H9 (cell line): ENCODE measurements around the gene KRR1. TPM values are rescaled to one million over a fixed set of nuclear protein-coding genes. Genes with fewer than 3 reads are reported as not detected.

Experiments
- DNase-seq: peaks from one replicate; pipeline ENCODE4 v3.0.0-alpha.2; 2017
- H2AFZ ChIP-seq: one replicate; pipeline ENCODE4 v1.6.1; 2013; ENCODE audit warnings: mild to moderate bottlenecking, low read length, control low read depth, moderate library complexity
- H2AK5ac ChIP-seq: 2 replicates; pipeline ENCODE4 v1.6.1; 2013; ENCODE audit warnings: low read length, control low read depth, mixed read lengths; ENCODE audit not compliant: insufficient read length
- H2BK120ac ChIP-seq: one replicate; pipeline ENCODE4 v1.6.1; 2013; ENCODE audit warnings: low read depth, mild to moderate bottlenecking, low read length, control low read depth, inconsistent platforms; ENCODE audit not compliant: poor library complexity, severe bottlenecking
- H2BK12ac ChIP-seq: 2 replicates; pipeline ENCODE4 v1.6.1; 2013; ENCODE audit warnings: low read length, control low read depth, mixed read lengths, low read depth; ENCODE audit not compliant: insufficient read length
- H2BK15ac ChIP-seq: 2 replicates; pipeline ENCODE4 v1.6.1; 2013; ENCODE audit warnings: low read depth, low read length, control low read depth
- H2BK20ac ChIP-seq: one replicate; pipeline ENCODE4 v1.6.1; 2013; ENCODE audit warnings: low read depth, mild to moderate bottlenecking, low read length, control low read depth, inconsistent platforms; ENCODE audit not compliant: poor library complexity, severe bottlenecking
- H2BK5ac ChIP-seq: 2 replicates; pipeline ENCODE4 v1.6.1; 2013; ENCODE audit warnings: low read length, control low read depth, mixed read lengths; ENCODE audit not compliant: insufficient read length
- H3K14ac ChIP-seq: 2 replicates; pipeline ENCODE4 v1.6.1; 2013; ENCODE audit warnings: low read length, control low read depth; ENCODE audit not compliant: insufficient read depth
- H3K18ac ChIP-seq: 2 replicates; pipeline ENCODE4 v1.6.1; 2013; ENCODE audit warnings: low read depth, mild to moderate bottlenecking, mixed read lengths, low read length, control low read depth; ENCODE audit not compliant: insufficient read length
- H3K23ac ChIP-seq: 2 replicates; pipeline ENCODE4 v1.6.1; 2013; ENCODE audit warnings: low read length, control low read depth, mixed read lengths, low read depth; ENCODE audit not compliant: insufficient read length
- H3K23me2 ChIP-seq: 2 replicates; pipeline ENCODE4 v1.6.1; 2013; ENCODE audit warnings: low read depth, mild to moderate bottlenecking, mixed read lengths, low read length, control low read depth; ENCODE audit not compliant: insufficient read length, poor library complexity, severe bottlenecking
- H3K27ac ChIP-seq: 2 replicates; pipeline ENCODE4 v1.5.1; 2013; ENCODE audit warnings: low read length, control low read depth, mixed read lengths, low read depth; ENCODE audit not compliant: insufficient read length
- H3K27me3 ChIP-seq: 2 replicates; pipeline ENCODE4 v1.6.1; 2013; ENCODE audit warnings: low read length, control low read depth, inconsistent platforms; ENCODE audit not compliant: insufficient read depth
- H3K4ac ChIP-seq: 2 replicates; pipeline ENCODE4 v1.6.1; 2013; ENCODE audit warnings: low read depth, mild to moderate bottlenecking, control low read depth, inconsistent platforms, low read length, moderate library complexity
- H3K4me1 ChIP-seq: 2 replicates; pipeline ENCODE4 v1.6.1; 2013; ENCODE audit warnings: low read length, control low read depth, inconsistent platforms; ENCODE audit not compliant: insufficient read depth
- H3K4me2 ChIP-seq: 2 replicates; pipeline ENCODE4 v1.6.1; 2013; ENCODE audit warnings: low read length, control low read depth, mixed read lengths; ENCODE audit not compliant: insufficient read length, insufficient read depth
- H3K56ac ChIP-seq: 2 replicates; pipeline ENCODE4 v1.6.1; 2013; ENCODE audit warnings: low read depth, mild to moderate bottlenecking, mixed read lengths, low read length, control low read depth; ENCODE audit not compliant: insufficient read length
- H3K79me1 ChIP-seq: 2 replicates; pipeline ENCODE4 v1.6.1; 2013; ENCODE audit warnings: low read depth, mild to moderate bottlenecking, moderate library complexity, low read length, control low read depth, inconsistent platforms; ENCODE audit not compliant: insufficient read depth, poor library complexity, severe bottlenecking
- H3K79me2 ChIP-seq: 2 replicates; pipeline ENCODE4 v1.6.1; 2013; ENCODE audit warnings: low read length, control low read depth, inconsistent platforms; ENCODE audit not compliant: insufficient read depth
- H3K9ac ChIP-seq: 2 replicates; pipeline ENCODE4 v1.6.1; 2013; ENCODE audit warnings: low read length, control low read depth, mixed read lengths; ENCODE audit not compliant: insufficient read length; ENCODE audit errors: extremely low read depth
- H3K9me3 ChIP-seq: one replicate; pipeline ENCODE4 v1.6.1; 2013; ENCODE audit warnings: low read depth, low read length, inconsistent platforms; ENCODE audit not compliant: control insufficient read depth
- H3T11ph ChIP-seq: one replicate; pipeline ENCODE4 v1.6.1; 2013; ENCODE audit warnings: mild to moderate bottlenecking, low read length, control low read depth, inconsistent platforms
- H4K20me1 ChIP-seq: one replicate; pipeline ENCODE4 v1.6.1; 2013; ENCODE audit not compliant: control insufficient read depth, insufficient read length, insufficient read depth
- H4K5ac ChIP-seq: 2 replicates; pipeline ENCODE4 v1.6.1; 2013; ENCODE audit warnings: low read depth, mild to moderate bottlenecking, mixed read lengths, low read length, control low read depth; ENCODE audit not compliant: insufficient read length
- H4K8ac ChIP-seq: replicated peaks from 2 replicates; pipeline ENCODE4 v1.6.1; 2013; ENCODE audit warnings: low read length, control low read depth, mixed read lengths, low read depth; ENCODE audit not compliant: insufficient read length
- H4K91ac ChIP-seq: 2 replicates; pipeline ENCODE4 v1.6.1; 2013; ENCODE audit warnings: low read depth, mild to moderate bottlenecking, moderate library complexity, mixed read lengths, low read length, control low read depth; ENCODE audit not compliant: insufficient read length
- H3K27ac Mint-ChIP-seq, 3 experiments: 2 replicates in 2 of 3; 3 replicates in 1 of 3; pipeline ENCODE4 v1.8.0; 2020 to 2021; ENCODE audit warnings: mixed read lengths in 3 of 3, mild to moderate bottlenecking in 1 of 3, moderate library complexity in 1 of 3
- H3K27me3 Mint-ChIP-seq: 2 replicates; pipeline ENCODE4 v1.8.0; 2021; ENCODE audit warnings: low read depth, mild to moderate bottlenecking, moderate library complexity, mixed read lengths
- H3K36me3 Mint-ChIP-seq, 3 experiments: 2 replicates in 2 of 3; 3 replicates in 1 of 3; pipeline ENCODE4 v1.8.0; 2020 to 2021; ENCODE audit warnings: low read depth in 3 of 3, mixed read lengths in 3 of 3; ENCODE audit not compliant: insufficient read depth in 1 of 3
- H3K4me1 Mint-ChIP-seq, 2 experiments: 2 replicates each; pipeline ENCODE4 v1.8.0; 2020; ENCODE audit warnings: mixed read lengths in 2 of 2
- H3K4me3 Mint-ChIP-seq, 2 experiments: 2 replicates in 1 of 2; 3 replicates in 1 of 2; pipeline ENCODE4 v1.8.0; 2020 to 2021; ENCODE audit warnings: mild to moderate bottlenecking in 2 of 2, mixed read lengths in 2 of 2, moderate library complexity in 1 of 2
- H3K9me3 Mint-ChIP-seq, 2 experiments: 2 replicates in 1 of 2; 3 replicates in 1 of 2; pipeline ENCODE4 v1.8.0; 2020; ENCODE audit warnings: mild to moderate bottlenecking in 2 of 2, mixed read lengths in 2 of 2, moderate library complexity in 1 of 2
- WGBS: extraction: QIAGEN DNeasy Blood & Tissue Kit; methylation state at CpG from one replicate; pipeline ENCODE4 v1.1.7; 2013; ENCODE audit warnings: missing lambda C conversion rate, low lambda C conversion rate, mixed read lengths; ENCODE audit not compliant: insufficient read length; ENCODE audit errors: extremely low coverage; 5-methylcytosine and 5-hydroxymethylcytosine counted together
- total RNA-seq: library from RNA; stranded (reverse); gene quantifications from 2 replicates; pipeline ENCODE4 v1.2.1, GENCODE V29; 2021
- TF ChIP-seq, protein P1 (sequence below): fragments of 200-600 bp; sonication (generic); conservative IDR thresholded peaks from 3 replicates; pipeline ENCODE4 v1.8.0; 2021; ENCODE audit warnings: antibody characterized with exemption, mild to moderate bottlenecking

Gene KRR1
- total RNA-seq, 1 experiment from 2014 or later: 88.9 TPM

DNA sequence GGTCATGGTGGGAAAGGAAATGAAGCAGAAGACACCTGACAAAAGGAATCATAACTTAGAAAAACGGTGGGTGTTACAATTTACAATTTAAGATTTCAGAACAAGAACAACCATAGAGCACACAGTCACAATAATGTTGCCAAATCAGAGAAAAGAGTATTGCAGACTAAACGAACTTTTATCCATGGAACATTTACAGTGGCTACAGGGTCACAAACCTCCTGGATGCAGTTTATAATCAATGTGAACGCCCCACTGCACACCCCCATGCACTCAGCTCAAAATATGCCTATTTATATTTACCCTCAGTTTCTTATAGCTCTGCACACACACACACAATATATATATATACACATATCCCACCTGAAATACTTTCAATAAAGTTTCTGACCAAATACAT, 8.0 kb downstream of the KRR1 start:
- TF ChIP-seq, protein P1, sequence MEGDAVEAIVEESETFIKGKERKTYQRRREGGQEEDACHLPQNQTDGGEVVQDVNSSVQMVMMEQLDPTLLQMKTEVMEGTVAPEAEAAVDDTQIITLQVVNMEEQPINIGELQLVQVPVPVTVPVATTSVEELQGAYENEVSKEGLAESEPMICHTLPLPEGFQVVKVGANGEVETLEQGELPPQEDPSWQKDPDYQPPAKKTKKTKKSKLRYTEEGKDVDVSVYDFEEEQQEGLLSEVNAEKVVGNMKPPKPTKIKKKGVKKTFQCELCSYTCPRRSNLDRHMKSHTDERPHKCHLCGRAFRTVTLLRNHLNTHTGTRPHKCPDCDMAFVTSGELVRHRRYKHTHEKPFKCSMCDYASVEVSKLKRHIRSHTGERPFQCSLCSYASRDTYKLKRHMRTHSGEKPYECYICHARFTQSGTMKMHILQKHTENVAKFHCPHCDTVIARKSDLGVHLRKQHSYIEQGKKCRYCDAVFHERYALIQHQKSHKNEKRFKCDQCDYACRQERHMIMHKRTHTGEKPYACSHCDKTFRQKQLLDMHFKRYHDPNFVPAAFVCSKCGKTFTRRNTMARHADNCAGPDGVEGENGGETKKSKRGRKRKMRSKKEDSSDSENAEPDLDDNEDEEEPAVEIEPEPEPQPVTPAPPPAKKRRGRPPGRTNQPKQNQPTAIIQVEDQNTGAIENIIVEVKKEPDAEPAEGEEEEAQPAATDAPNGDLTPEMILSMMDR: no peak
- no peaks in the 10 kb centered on the region for H3K9me3 ChIP-seq
- DNase-seq: no peak
- H3T11ph ChIP-seq: no peak overlapping the region
- H3K4me2 ChIP-seq: no peak overlapping the region
- H3K23ac ChIP-seq: no peak overlapping the region
- peaks cover 2% of the 10 kb centered on the region; the same call in 1 of the 2 replicates for H3K79me2 ChIP-seq
- H2AK5ac ChIP-seq: no peak overlapping the region
- no peaks in the 10 kb centered on the region for H3K4me1 ChIP-seq
- no peak overlapping the region for H3K56ac ChIP-seq
- no peak overlapping the region for H2BK15ac ChIP-seq
- no peak overlapping the region for H3K14ac ChIP-seq
- H2BK20ac ChIP-seq: no peak overlapping the region
- no peaks in the 10 kb centered on the region for H3K27me3 ChIP-seq
- H4K5ac ChIP-seq: no peak overlapping the region
- no peaks in the 10 kb centered on the region for H4K20me1 ChIP-seq
- no peak overlapping the region for H2BK5ac ChIP-seq
- no peak overlapping the region for H2AFZ ChIP-seq
- H3K79me1 ChIP-seq: peaks cover 2% of the 10 kb centered on the region
- no peak overlapping the region for H2BK120ac ChIP-seq
- Mint-ChIP-seq H3K9me3 (no peaks in the 10 kb centered on the region), H3K4me3 (no peak overlapping the region), H3K27ac (no peak overlapping the region), H3K36me3 (peaks cover 15 to 50% (median 50%) of the 10 kb centered on the region in 3 experiments; a peak in 6 of 7 replicates), H3K4me1 (no peaks in the 10 kb centered on the region), H3K27me3 (no peaks in the 10 kb centered on the region)
- no peak overlapping the region for H2BK12ac ChIP-seq
- H4K91ac ChIP-seq: no peak overlapping the region
- no CpG with 5 or more reads among the region's 3 CpGs for WGBS
- no peaks in the 10 kb centered on the region for H3K23me2 ChIP-seq
- no peak overlapping the region for H3K9ac ChIP-seq
- no peak overlapping the region for H4K8ac ChIP-seq
- H3K18ac ChIP-seq: no peak overlapping the region
- H3K27ac ChIP-seq: no peak overlapping the region
- H3K4ac ChIP-seq: no peak overlapping the region
